Epithelial cell of prostate (primary cell): ENCODE results near the gene STMP1.
"Not testable (repeated sequence)": the region's sequence is repeated elsewhere in the genome, so short reads cannot be mapped to it uniquely, and the experiment has no call there.

Source experiments
- DNase-seq: peaks from one replicate; pipeline ENCODE4 v3.0.0-alpha.2; 2011; ENCODE audit warnings: low read depth, low spot score
- H3K27ac ChIP-seq: fragments of 450-650 bp; 2 replicates; pipeline ENCODE4 v1.5.1; 2017; ENCODE audit warnings: mild to moderate bottlenecking

STMP1 gene

GRCh38 chr7:135692055-135692454 is 29.7 kb downstream of the STMP1 start:
- DNase-seq = no peak
- H3K27ac ChIP-seq = no peak overlapping the region

- not testable (repeated sequence) for DNase-seq, H3K27ac ChIP-seq
Measured at GRCh38 chr7:135692606-135693005, 30.3 kb downstream of the STMP1 start.

GRCh38 chr7:135693558-135693957 is 31.2 kb downstream of the STMP1 start:
- no peak for DNase-seq
- no peak overlapping the region for H3K27ac ChIP-seq

- DNase-seq = no peak
- H3K27ac ChIP-seq = no peak overlapping the region
Measured at GRCh38 chr7:135697276-135698049, 35.1 kb downstream of the STMP1 start.

- H3K27ac ChIP-seq = no peak overlapping the region
- DNase-seq = no peak
Measured at GRCh38 chr7:135704074-135704473, 41.8 kb downstream of the STMP1 start.

GRCh38 chr7:135704698-135705097 is 42.4 kb downstream of the STMP1 start:
- no peak for DNase-seq

GRCh38 chr7:135706038-135706742 is 43.9 kb downstream of the STMP1 start:
- DNase-seq = no peak

More at GRCh38 chr7:135704698-135705097, 42.4 kb downstream of the STMP1 start:
- no peak overlapping the region for H3K27ac ChIP-seq

GRCh38 chr7:135706858-135707569 is 44.7 kb downstream of the STMP1 start:
- DNase-seq = peak; percentile 74
- peak overlapping the region; percentile 93 for H3K27ac ChIP-seq

More at GRCh38 chr7:135706038-135706742, 43.9 kb downstream of the STMP1 start:
- H3K27ac ChIP-seq = peak overlapping the region; percentile 93

GRCh38 chr7:135707570-135707966 is 45.3 kb downstream of the STMP1 start:
- H3K27ac ChIP-seq = peak overlapping the region; percentile 93
- DNase-seq = no peak

GRCh38 chr7:135708041-135708440 is 45.7 kb downstream of the STMP1 start:
- peak overlapping the region; percentile 93 for H3K27ac ChIP-seq

GRCh38 chr7:135709508-135709907 is 47.2 kb downstream of the STMP1 start:
- no peak for DNase-seq
- H3K27ac ChIP-seq = no peak overlapping the region

More at GRCh38 chr7:135708041-135708440, 45.7 kb downstream of the STMP1 start:
- DNase-seq = no peak

GRCh38 chr7:135710417-135711138 is 48.3 kb downstream of the STMP1 start:
- H3K27ac ChIP-seq = no peak overlapping the region
- no peak for DNase-seq

GRCh38 chr7:135711139-135711469 is 48.8 kb downstream of the STMP1 start:
- no peak for DNase-seq
- H3K27ac ChIP-seq = no peak overlapping the region

GRCh38 chr7:135712182-135712782 is 50.0 kb downstream of the STMP1 start:
- no peak overlapping the region for H3K27ac ChIP-seq
- no peak for DNase-seq

GRCh38 chr7:135712796-135713195 is 50.5 kb downstream of the STMP1 start:
- no peak for DNase-seq
- H3K27ac ChIP-seq = no peak overlapping the region

- H3K27ac ChIP-seq = no peak overlapping the region
- no peak for DNase-seq
Measured at GRCh38 chr7:135713836-135714470, 51.6 kb downstream of the STMP1 start.

- H3K27ac ChIP-seq = no peak overlapping the region
- DNase-seq = no peak
Measured at GRCh38 chr7:135714534-135715009, 52.3 kb downstream of the STMP1 start.

- H3K27ac ChIP-seq = no peak overlapping the region
- no peak for DNase-seq
Measured at GRCh38 chr7:135715055-135715522, 52.8 kb downstream of the STMP1 start.

GRCh38 chr7:135715673-135716072 is 53.4 kb downstream of the STMP1 start:
- DNase-seq = no peak
- H3K27ac ChIP-seq = no peak overlapping the region
